Caco-2 (cell line): Measurements from ENCODE around the gene CSF3R. TPM values are rescaled to one million over a fixed set of nuclear protein-coding genes. Genes with fewer than 3 reads are reported as not detected.

Source experiments
- BruUV-seq: library from RNA; stranded (reverse); fragments of 400-500 nt; replicated peaks from 2 replicates; lab custom pipeline; 2021; lab: Mats Ljungman, UMichigan
- CTCF ChIA-PET: fragments of 300-600 bp; sonication (Branson Sonifier 250); formaldehyde crosslinking; loops from one replicate; lab custom pipeline; 2022; ENCODE audit warnings: antibody characterized with exemption; lab: Charles Lee
- POLR2A ChIA-PET: fragments of 300-600 bp; sonication (Branson Sonifier 250); formaldehyde crosslinking; loops from one replicate; lab custom pipeline; 2022; ENCODE audit warnings: antibody characterized with exemption; lab: Charles Lee
- DNase-seq, 2 experiments: peaks; one replicate each; pipeline versions ENCODE4 v3.0.0 to v3.0.0-alpha.2; 2020 to 2022
- H3K27me3 ChIP-seq: replicated peaks from 2 replicates; pipeline ENCODE4 v1.6.0; 2011; ENCODE audit warnings: low read length; ENCODE audit not compliant: control insufficient read depth, insufficient read depth
- H3K36me3 ChIP-seq: 2 replicates; pipeline ENCODE4 v1.5.1; 2011; ENCODE audit warnings: low read length; ENCODE audit not compliant: control insufficient read depth, insufficient read depth
- H3K4me1 ChIP-seq: fragments of 250-450 bp; sonication (Bioruptor Pico); 2 replicates; pipeline ENCODE4 v1.5.1; 2020; ENCODE audit warnings: mild to moderate bottlenecking
- H3K4me3 ChIP-seq: 2 replicates; pipeline ENCODE4 v1.5.1; 2011; ENCODE audit warnings: low read depth, mild to moderate bottlenecking, control low read depth, low read length
- H3K9me3 ChIP-seq: fragments of 250-450 bp; sonication (Bioruptor Pico); 2 replicates; pipeline ENCODE4 v1.5.1; 2020; ENCODE audit warnings: mild to moderate bottlenecking, moderate library complexity
- H3K27ac Mint-ChIP-seq: one replicate; pipeline ENCODE4 v1.8.0; 2022; ENCODE audit warnings: mixed read lengths; ENCODE audit not compliant: unreplicated experiment
- H3K27me3 Mint-ChIP-seq: one replicate; pipeline ENCODE4 v1.8.0; 2022; ENCODE audit warnings: mixed read lengths; ENCODE audit not compliant: insufficient read depth, unreplicated experiment
- H3K36me3 Mint-ChIP-seq: one replicate; pipeline ENCODE4 v1.8.0; 2022; ENCODE audit warnings: mild to moderate bottlenecking, mixed read lengths; ENCODE audit not compliant: insufficient read depth, unreplicated experiment
- H3K4me1 Mint-ChIP-seq: one replicate; pipeline ENCODE4 v1.8.0; 2022; ENCODE audit warnings: low read depth, mixed read lengths; ENCODE audit not compliant: unreplicated experiment
- H3K4me3 Mint-ChIP-seq: one replicate; pipeline ENCODE4 v1.8.0; 2022; ENCODE audit warnings: mild to moderate bottlenecking, moderate library complexity, mixed read lengths; ENCODE audit not compliant: unreplicated experiment
- H3K9me3 Mint-ChIP-seq: one replicate; pipeline ENCODE4 v1.8.0; 2022; ENCODE audit warnings: mixed read lengths; ENCODE audit not compliant: unreplicated experiment
- CTCF ChIP-seq, 2 experiments: fragments of 200-600 bp in 1 of 2; IDR thresholded peaks; 1 replicate in 1 of 2; 2 replicates in 1 of 2; pipeline versions ENCODE4 v1.5.1 to v1.8.0; 2011 to 2022; ENCODE audit warnings: antibody characterized with exemption in 1 of 2, control low read depth in 1 of 2, inconsistent platforms in 1 of 2, low read depth in 1 of 2, low read length in 1 of 2, mild to moderate bottlenecking in 1 of 2, moderate library complexity in 1 of 2; ENCODE audit not compliant: insufficient read depth in 1 of 2, severe bottlenecking in 1 of 2, unreplicated experiment in 1 of 2
- intact Hi-C: fragments of 100-400 bp; cut with micrococcal nuclease; formaldehyde crosslinking; loops from one replicate; pipeline ENCODE4 v1.10.0; 2022; ENCODE audit not compliant: unreplicated experiment
- total RNA-seq: library from RNA; stranded (reverse); gene quantifications from 2 replicates; pipeline ENCODE4 v1.2.3, GENCODE V29; 2022

Gene CSF3R
- total RNA-seq, 1 experiment from 2014 or later: 1.4 TPM

GRCh38 chr1:36440044-36440443 lies 42.7 kb downstream of the CSF3R start:
- no peaks in the 10 kb centered on the region for H3K9me3 ChIP-seq
- H3K4me1 ChIP-seq: no peaks in the 10 kb centered on the region
- H3K36me3 Mint-ChIP-seq: no peaks in the 10 kb centered on the region
- no peaks in the 10 kb centered on the region for H3K27me3 Mint-ChIP-seq
- CTCF ChIA-PET: no interaction called here
- POLR2A ChIA-PET: no interaction called here
- H3K36me3 ChIP-seq: no peaks in the 10 kb centered on the region
- H3K4me3 Mint-ChIP-seq: no peak overlapping the region
- H3K27ac Mint-ChIP-seq: no peak overlapping the region
- no peak for DNase-seq
- H3K27me3 ChIP-seq: no peaks in the 10 kb centered on the region
- intact Hi-C loops: no loop called here
- H3K4me1 Mint-ChIP-seq: peaks cover 6% of the 10 kb centered on the region
- no peak for TF ChIP-seq CTCF (IDR thresholded peaks at IDR 0.05; ENCODE audit: insufficient read depth in 1 of 2, low read depth in 1 of 2, low read length in 1 of 2, severe bottlenecking in 1 of 2, unreplicated experiment in 1 of 2)
- BruUV-seq: no TSS peak
- no peak overlapping the region for H3K4me3 ChIP-seq
- no peaks in the 10 kb centered on the region for H3K9me3 Mint-ChIP-seq

- Mint-ChIP-seq H3K9me3 (no peaks in the 10 kb centered on the region), H3K36me3 (no peaks in the 10 kb centered on the region), H3K27ac (no peak overlapping the region), H3K4me3 (no peak overlapping the region), H3K4me1 (peaks cover 6% of the 10 kb centered on the region), H3K27me3 (no peaks in the 10 kb centered on the region)
- POLR2A ChIA-PET: no interaction called here
- no peak for DNase-seq
- intact Hi-C loops: no loop called here
- Histone ChIP-seq H3K4me3 (no peak overlapping the region), H3K27me3 (no peaks in the 10 kb centered on the region), H3K36me3 (no peaks in the 10 kb centered on the region), H3K9me3 (no peaks in the 10 kb centered on the region), H3K4me1 (no peaks in the 10 kb centered on the region)
- TF ChIP-seq CTCF (IDR thresholded peaks at IDR 0.05; ENCODE audit: insufficient read depth in 1 of 2, low read depth in 1 of 2, low read length in 1 of 2, severe bottlenecking in 1 of 2, unreplicated experiment in 1 of 2): no peak
- no TSS peak for BruUV-seq
- CTCF ChIA-PET: no interaction called here
These were observed 44.0 kb downstream of the CSF3R start for GRCh38 chr1:36438715-36439114.

GRCh38 chr1:36436821-36437220 lies 45.9 kb downstream of the CSF3R start:
- intact Hi-C loops: no loop called here
- Histone ChIP-seq H3K4me3 (no peak overlapping the region), H3K9me3 (no peaks in the 10 kb centered on the region), H3K4me1 (no peaks in the 10 kb centered on the region), H3K27me3 (no peaks in the 10 kb centered on the region), H3K36me3 (no peaks in the 10 kb centered on the region)
- DNase-seq: peak in 1 of 2 experiments; percentile 37
- no peaks in the 10 kb centered on the region for H3K9me3 Mint-ChIP-seq
- H3K27me3 Mint-ChIP-seq: no peaks in the 10 kb centered on the region
- BruUV-seq: no TSS peak
- ChIA-PET CTCF (no interaction called here), POLR2A (interaction anchor here (1.3 kb wide), 1 partner anchor 14 kb away, joined by 4 read pairs; the partner anchor contains the start of gene OSCP1)
- H3K4me1 Mint-ChIP-seq: peaks cover 6% of the 10 kb centered on the region
- H3K27ac Mint-ChIP-seq: peak overlapping the region; percentile 81
- H3K4me3 Mint-ChIP-seq: no peak overlapping the region
- no peaks in the 10 kb centered on the region for H3K36me3 Mint-ChIP-seq
- no peak for TF ChIP-seq CTCF (IDR thresholded peaks at IDR 0.05; ENCODE audit: insufficient read depth in 1 of 2, low read depth in 1 of 2, low read length in 1 of 2, severe bottlenecking in 1 of 2, unreplicated experiment in 1 of 2)
